GM18858 (cell line): ENCODE results near the gene TNRC18.
A peak's percentile ranks its signal among the peaks of the same experiment; 100 is the strongest.

ENCODE experiments used
- ATAC-seq: cut with Tn5 transposase; IDR thresholded peaks from one replicate; pipeline ENCODE4 v1.9.1; 2021; ENCODE audit not compliant: unreplicated experiment

The TNRC18 gene

GRCh38 chr7:5404421-5404826, 19.2 kb downstream of the TNRC18 start:
- ATAC-seq = no peak

DNA sequence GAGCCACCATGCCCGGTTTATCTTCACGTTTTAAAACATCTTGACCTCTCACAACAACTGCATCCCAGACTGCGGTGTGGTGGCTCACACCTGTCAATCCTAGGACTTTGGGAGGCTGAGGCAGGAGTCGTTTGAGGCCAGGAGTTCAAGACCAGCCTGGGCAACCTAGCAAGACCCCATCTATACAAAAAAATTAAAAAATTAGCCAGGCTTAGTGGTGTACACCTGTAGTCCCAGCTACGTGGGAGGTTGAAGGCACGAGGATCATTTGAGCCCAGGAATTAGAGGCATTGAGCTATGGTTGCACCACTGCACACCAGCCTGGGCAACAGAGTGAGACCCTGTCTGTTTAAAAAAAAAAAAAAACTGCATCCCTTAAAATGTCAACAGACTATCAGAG, 20.2 kb downstream of the TNRC18 start:
- ATAC-seq = no peak

DNA sequence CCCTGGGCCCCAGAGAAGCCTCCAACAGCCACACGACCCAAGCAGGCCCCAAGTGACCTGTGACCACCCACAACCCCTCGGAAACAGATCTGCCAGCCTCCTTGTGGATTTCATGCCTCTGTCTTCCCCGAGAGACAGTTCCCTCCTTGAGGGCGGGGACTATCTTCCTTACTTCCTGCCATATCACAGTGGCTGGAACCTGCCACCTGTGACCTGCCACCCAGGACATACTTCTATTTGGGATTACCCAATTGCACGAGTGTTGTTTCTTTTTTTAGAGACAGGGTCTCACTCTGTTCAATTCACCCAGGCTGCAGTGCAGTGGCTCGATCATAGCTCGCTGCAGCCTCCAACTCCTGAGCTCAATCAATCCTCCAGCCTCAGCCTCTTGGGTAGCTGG, 25.9 kb downstream of the TNRC18 start:
- ATAC-seq = no peak

GRCh38 chr7:5396999-5397663, 26.5 kb downstream of the TNRC18 start:
- ATAC-seq = peak; percentile 80

DNA sequence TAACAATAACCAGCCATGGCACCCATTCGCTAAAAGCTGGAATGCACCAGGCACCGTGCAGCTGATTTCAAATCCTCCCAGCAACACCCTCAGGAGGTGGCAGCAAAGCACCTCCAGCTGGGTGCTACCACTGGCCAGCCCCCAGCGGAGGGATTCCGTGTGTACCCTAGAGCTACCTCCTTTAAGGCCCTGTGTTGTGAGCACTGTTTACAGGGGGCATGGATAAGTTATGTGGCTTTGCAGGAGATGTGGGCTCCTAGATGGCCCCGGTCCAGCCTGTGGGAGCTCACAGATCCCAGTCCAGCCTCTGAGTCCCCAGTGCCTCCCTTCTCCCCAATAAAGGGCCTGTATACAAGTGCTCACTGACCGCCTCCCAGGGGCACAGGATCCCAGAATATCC, 27.1 kb downstream of the TNRC18 start:
- peak; percentile 41 for ATAC-seq

DNA sequence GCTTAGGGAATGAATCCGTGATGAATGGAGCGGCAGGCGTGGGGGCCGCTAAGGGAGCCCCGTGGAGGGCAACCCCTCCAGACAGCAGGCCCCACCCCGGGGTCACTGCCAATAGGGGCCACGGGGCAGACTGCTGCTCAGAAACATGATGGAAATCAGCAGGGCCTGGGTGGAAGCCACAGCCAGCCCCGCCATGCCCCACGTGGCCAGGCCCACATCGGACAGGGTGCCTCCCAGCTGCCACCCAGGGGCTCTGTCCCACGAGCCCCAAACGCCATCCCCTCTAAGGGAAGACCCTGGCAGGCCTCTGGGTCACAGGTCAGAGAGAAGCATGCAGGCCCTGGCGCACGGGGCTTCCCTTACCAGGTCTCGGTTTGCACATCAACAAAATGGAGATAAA, 28.4 kb downstream of the TNRC18 start:
- ATAC-seq = no peak

GRCh38 chr7:5394264-5395105, 29.1 kb downstream of the TNRC18 start:
- no peak for ATAC-seq

GRCh38 chr7:5393748-5394147, 29.9 kb downstream of the TNRC18 start:
- ATAC-seq = no peak

DNA sequence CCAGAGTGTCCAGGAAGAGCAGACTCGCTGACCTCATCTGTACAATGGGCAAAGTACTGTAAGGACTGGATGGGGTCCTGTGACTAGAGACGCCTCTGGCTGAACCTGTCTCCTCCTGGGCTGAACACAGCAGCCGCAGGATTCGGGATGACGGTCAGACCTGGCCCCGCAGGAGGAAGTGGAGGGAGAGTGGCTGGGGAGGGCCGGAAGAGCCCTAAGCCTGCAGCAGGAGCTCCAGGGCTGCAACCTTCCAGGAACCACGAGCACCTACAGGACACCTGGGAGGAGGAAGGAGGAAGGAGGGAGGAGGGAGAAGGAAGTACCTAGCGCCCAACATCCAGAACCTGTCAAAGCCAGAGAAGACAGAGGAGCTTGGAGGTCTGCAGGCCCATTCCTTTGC, 30.3 kb downstream of the TNRC18 start:
- no peak for ATAC-seq

DNA sequence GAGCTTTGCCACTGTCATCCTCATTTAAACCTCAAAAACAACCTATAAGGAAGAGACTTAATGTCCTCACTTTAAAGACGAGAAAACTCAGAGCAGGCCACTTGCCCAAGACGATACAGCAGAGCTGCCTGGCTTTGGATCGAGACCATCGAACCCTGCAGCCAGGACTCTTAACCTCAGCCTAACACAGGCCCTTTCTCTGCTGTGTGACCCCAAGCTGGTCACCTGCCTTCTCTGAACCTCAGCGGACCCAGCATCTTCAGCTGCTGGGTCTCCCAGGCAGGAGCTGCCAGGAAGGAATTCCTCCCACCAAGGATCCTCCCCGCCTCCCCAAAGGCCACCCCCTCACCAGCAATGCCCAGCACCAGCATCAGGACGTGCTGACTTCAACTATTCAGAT, 32.7 kb downstream of the TNRC18 start:
- ATAC-seq = no peak

DNA sequence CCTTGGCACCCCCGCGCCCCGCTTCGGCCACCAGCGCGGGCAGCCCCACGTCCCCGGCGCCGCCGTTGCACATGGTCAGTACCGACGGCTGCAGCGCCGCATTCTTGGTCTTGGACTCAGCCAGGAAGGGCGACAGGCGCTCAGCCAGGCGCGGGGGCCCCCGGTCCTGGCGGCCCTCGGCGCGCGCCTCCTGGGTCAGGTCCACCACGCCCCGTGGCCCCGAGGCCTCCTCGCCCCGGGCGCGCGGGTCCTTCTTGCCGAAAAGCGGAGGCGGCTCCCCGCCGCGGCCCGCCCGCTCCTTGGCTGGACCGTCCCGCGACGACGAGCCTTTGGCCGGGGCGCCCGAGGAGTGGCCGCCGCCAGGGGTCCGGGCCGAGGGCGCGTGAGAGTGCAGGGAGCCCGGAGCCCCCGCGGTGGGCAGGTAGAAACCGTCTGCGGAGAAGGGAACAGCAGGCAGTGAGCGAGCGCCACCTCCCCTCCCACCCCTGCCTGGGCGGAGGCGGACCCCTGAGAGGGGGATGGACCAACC, 34.7 kb downstream of the TNRC18 start:
- ATAC-seq = no peak

DNA sequence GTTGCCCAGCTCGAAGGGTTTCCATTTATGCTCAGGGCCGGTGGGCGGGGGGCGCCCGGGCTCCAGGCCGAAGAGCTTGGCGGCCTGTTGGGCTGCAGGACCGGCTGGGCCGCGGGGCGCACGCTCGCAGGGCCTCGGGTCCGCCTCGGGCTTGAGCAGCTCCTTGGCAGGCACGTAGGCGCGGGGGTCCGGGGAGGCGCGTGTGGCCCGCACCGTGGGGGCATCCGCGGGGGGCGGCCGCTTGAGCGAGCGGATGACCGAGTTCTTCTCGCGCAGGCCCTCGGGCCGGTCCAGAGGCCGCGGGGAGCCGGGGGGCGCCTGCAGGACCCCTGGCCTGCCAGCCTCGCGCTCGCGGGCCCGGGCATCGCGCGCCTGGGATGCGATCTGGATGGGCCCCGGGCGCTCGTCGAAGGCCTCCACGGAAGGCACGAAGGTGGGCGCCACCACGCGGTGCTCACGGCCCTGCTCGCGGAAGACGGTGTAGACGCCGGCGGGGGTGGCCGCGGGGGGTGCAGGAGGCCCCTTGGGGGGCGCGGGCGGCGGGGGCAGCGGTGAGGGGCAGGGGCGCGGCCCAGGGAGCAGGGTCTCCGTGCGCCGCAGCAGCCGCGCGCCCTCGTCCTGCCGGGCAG, 35.2 kb downstream of the TNRC18 start:
- ATAC-seq = no peak

- ATAC-seq = no peak
These were observed 35.9 kb downstream of the TNRC18 start for GRCh38 chr7:5387711-5388245.

DNA sequence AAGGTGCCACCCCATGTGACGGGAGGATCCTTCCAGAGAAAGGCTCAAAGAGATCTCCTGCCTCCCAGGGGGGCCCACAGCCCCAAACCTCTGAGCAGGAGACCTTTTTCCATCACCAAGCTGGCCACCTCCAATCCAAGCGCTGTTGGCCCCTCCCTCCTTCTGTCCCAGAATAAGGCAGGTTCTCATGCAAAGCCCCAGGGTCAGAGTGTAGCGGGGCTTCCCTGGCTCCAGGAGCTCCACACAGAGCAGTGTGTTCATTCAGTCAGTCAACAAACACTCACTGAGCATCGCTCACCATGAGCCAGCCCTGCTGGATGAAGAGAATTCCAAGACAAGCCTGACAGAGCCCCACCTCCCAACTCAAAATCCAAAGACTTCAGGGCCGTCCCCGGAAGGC, 39.0 kb downstream of the TNRC18 start:
- ATAC-seq = no peak

DNA sequence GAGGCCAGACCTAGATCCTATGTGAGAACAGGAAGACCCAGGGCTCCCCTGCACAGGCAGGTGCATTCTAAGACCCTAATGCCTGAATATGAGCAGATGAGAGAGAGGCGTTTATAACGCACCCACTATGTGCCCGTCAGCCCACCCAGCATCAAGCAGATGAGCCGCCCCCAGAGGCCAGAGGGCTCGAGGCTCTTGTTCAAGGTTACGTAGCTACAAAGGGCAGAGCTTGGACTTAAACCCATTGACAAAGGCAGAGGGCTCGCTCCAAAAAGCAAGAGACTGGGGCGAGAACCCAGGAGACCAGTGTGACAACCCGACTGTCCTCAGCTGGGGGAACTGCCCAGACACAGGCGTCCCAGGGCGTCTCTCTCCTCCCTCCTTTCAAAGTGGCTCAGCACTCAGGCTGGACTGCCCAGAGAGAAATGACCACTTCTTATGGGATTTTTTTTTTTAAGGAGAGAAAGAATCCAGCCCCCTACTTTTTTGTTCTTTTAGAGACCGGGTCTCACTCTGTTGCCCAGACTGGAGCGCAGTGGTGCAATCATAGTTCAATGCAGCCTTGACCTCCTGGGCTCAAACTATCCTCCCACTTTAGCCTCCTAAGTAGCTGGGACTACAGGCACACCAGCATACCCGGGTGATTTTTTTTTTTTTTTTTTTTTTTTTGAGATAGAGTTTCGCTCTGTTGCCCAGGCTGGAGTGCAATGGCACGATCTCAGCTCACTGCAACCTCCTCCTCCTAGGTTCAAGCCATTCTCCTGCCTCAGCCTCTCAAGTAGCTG, 40.1 kb downstream of the TNRC18 start:
- ATAC-seq = no peak

GRCh38 chr7:5382281-5382892, 41.2 kb downstream of the TNRC18 start:
- ATAC-seq = no peak

- ATAC-seq = no peak
These were observed 42.4 kb downstream of the TNRC18 start for GRCh38 chr7:5381071-5381772.

GRCh38 chr7:5380350-5381070, 43.1 kb downstream of the TNRC18 start:
- ATAC-seq = no peak

DNA sequence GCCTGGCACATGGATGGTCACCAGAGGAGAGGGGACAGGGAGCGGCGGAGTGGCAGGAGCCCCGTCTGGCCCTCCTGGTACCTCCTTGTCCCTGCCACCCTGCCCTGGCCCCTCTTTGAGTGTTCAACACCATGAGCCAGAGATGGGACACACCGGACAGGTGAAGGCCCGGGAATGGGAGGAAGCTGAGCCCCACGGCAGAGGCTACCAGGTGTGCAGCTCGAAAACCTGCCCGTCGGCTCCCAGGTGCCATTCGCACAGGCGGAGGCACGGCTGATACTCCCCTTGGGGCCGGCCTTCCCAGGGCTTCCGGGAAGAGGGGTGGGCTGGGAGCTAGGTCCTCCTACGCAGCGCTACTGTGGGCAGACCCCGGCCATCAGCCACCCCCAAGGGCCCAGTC, 44.1 kb downstream of the TNRC18 start:
- no peak for ATAC-seq
